ENCODE measurements around the gene FXYD6. TPM values are rescaled to one million over a fixed set of nuclear protein-coding genes. Genes with fewer than 3 reads are reported as not detected.

The FXYD6 gene
- total RNA-seq, 2 donors from 2014 or later: 6.4 to 29.8 TPM

DNA sequence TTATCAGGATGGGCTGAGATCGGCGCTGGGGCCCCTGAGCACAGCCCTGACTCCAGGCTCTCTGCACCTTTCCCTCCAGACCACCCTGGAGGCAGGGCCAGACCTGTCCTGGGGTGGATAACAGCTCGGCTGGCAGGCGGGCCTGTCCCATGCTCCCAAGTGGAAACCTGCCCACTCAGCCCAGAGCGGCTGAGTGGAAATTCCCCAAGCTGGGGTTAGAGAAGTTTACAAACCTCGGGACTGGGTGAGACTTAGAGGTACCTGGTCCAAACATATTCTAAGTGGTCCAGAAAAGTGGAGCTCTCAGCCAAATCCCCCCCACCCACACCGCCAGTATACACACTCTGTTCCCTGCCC is 47.1 kb downstream of the FXYD6 start:
- Histone ChIP-seq H3K27ac (no peak overlapping the region), H3K9me3 (no peaks in the 10 kb centered on the region), H3K27me3 (no peaks in the 10 kb centered on the region), H3K4me1 (no peaks in the 10 kb centered on the region), H3K9ac (ENCODE audit: low read depth in 2 of 2, low read length in 2 of 2) (no peak overlapping the region), H3K4me3 (no peak overlapping the region), H3K36me3 (no peaks in the 10 kb centered on the region)
- DNase-seq: peak; percentile 17
- intact Hi-C loops (cut with DNase I): no loop called here
- TF ChIP-seq, protein P1, sequence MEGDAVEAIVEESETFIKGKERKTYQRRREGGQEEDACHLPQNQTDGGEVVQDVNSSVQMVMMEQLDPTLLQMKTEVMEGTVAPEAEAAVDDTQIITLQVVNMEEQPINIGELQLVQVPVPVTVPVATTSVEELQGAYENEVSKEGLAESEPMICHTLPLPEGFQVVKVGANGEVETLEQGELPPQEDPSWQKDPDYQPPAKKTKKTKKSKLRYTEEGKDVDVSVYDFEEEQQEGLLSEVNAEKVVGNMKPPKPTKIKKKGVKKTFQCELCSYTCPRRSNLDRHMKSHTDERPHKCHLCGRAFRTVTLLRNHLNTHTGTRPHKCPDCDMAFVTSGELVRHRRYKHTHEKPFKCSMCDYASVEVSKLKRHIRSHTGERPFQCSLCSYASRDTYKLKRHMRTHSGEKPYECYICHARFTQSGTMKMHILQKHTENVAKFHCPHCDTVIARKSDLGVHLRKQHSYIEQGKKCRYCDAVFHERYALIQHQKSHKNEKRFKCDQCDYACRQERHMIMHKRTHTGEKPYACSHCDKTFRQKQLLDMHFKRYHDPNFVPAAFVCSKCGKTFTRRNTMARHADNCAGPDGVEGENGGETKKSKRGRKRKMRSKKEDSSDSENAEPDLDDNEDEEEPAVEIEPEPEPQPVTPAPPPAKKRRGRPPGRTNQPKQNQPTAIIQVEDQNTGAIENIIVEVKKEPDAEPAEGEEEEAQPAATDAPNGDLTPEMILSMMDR (IDR thresholded peaks at IDR 0.05): no peak

GRCh38 chr11:117828611-117829368 is 47.7 kb downstream of the FXYD6 start:
- Histone ChIP-seq H3K9me3 (no peaks in the 10 kb centered on the region), H3K27me3 (no peaks in the 10 kb centered on the region), H3K4me1 (no peaks in the 10 kb centered on the region), H3K4me3 (no peak overlapping the region), H3K27ac (peak overlapping the region; percentile 11), H3K9ac (ENCODE audit: low read depth in 2 of 2, low read length in 2 of 2) (no peak overlapping the region), H3K36me3 (no peaks in the 10 kb centered on the region)
- intact Hi-C loops (cut with DNase I): no loop called here
- TF ChIP-seq, protein P1 (IDR thresholded peaks at IDR 0.05): no peak
- peak; percentile 35 for DNase-seq

DNA sequence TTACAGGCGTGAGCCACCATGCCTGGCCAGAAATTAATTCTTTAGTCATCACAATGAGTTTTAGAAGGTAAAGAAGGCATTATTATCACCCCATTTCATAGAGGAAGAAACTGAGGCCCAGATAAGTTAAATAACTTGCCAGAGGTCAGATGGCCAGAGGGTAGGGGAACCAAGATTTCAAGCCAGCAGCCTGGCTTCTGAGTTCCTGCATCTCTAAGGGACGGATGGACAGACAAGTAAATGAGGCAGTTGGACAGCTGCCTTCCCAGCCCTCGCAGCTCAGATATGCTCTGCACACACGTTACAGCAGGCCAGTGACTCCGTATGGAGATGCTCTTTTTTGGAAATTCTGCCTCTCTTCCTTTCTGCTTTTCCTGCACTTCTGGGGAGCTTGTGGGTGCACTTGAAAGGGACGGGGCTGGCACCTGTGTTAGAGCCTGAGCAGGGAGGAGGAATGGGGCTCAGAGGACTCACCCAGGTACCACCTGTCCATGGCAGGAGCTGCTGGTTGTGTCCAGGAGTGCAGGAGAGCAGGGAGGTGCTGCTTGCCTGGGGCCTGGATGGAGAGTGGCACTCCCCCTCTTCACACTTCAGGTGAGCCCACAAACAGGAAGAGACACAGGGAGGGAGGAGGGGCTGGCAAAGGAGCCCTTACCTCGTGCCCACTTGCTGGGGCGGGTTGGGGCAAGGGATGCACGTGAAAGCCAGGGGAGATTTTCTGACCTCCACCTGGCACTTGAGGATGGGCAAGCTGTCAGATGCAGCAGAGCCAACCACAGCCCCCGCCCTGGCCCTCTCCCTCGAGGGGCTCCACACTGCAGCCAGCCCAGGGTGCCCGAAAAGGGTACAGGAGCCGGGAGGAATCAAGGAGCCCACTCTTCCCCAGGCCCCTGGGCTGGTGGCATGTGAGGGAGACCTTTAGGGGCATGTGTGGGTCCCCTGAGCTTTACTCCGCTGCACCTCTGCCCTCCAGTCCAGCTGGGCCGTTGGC is 48.6 kb downstream of the FXYD6 start:
- intact Hi-C loops (cut with DNase I): no loop called here
- peak; percentile 14 for DNase-seq
- H3K4me3 ChIP-seq: no peak overlapping the region

DNA sequence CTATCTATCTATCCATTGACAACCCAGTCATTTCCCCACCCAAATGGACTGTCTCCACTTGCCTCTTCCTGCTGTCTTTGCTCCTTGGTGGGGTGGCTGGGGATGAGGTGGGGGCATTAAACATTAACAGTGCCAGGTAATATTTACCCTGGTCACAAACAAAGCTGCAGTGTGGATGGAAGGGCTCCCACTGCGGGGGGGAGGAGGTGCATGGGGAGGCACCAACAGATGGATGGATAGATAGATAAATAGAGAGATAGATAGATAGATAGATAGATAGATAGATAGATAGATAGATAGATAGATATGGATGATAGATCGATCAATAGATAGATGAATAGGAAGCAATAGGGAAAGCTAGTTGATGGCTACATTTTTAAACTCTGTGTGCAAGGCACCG is 49.6 kb downstream of the FXYD6 start:
- no peaks in the 10 kb centered on the region for H3K4me1 ChIP-seq
- H3K27me3 ChIP-seq: no peaks in the 10 kb centered on the region
- DNase-seq: no peak
- no peaks in the 10 kb centered on the region for H3K9me3 ChIP-seq
- H3K36me3 ChIP-seq: no peaks in the 10 kb centered on the region
- TF ChIP-seq, protein P1 (IDR thresholded peaks at IDR 0.05): no peak
- intact Hi-C loops (cut with DNase I): no loop called here
- H3K27ac ChIP-seq: no peak overlapping the region
- H3K9ac ChIP-seq (ENCODE audit: low read depth in 2 of 2, low read length in 2 of 2): no peak overlapping the region
- H3K4me3 ChIP-seq: no peak overlapping the region

More for the DNA sequence above, 48.6 kb downstream of the FXYD6 start:
- TF ChIP-seq, protein P1 (IDR thresholded peaks at IDR 0.05): no peak
- Histone ChIP-seq H3K36me3 (no peaks in the 10 kb centered on the region), H3K4me1 (no peaks in the 10 kb centered on the region), H3K27me3 (no peaks in the 10 kb centered on the region), H3K9ac (ENCODE audit: low read depth in 2 of 2, low read length in 2 of 2) (no peak overlapping the region), H3K27ac (peak overlapping the region; percentile 11), H3K9me3 (no peaks in the 10 kb centered on the region)

DNA sequence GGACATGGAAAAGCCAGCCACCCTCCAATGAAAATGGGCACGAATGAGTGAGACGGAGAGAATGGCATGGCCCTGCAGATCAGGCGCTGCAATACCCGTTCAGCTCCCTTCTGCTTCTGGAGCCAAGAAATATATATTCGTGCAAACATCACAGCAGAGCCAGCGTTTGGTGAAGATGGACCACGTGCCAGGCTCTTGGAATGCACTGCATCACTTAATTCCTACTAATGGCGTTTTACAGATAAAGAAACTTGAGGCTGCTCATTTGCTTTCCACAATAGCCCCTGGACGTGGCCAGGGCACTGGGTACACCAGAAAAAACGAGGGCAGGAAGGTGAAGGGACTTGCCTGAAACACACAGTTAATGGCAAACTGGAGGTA is 50.3 kb downstream of the FXYD6 start:
- no peak for DNase-seq
- no peaks in the 10 kb centered on the region for H3K4me1 ChIP-seq

More for the DNA sequence above, 50.3 kb downstream of the FXYD6 start:
- no peaks in the 10 kb centered on the region for H3K36me3 ChIP-seq
- H3K9ac ChIP-seq (ENCODE audit: low read depth in 2 of 2, low read length in 2 of 2): no peak overlapping the region
- no peak overlapping the region for H3K27ac ChIP-seq
- no peak overlapping the region for H3K4me3 ChIP-seq
- TF ChIP-seq, protein P1 (IDR thresholded peaks at IDR 0.05): no peak
- no peaks in the 10 kb centered on the region for H3K9me3 ChIP-seq
- intact Hi-C loops (cut with DNase I): no loop called here
- no peaks in the 10 kb centered on the region for H3K27me3 ChIP-seq

Measured in colonic mucosa (tissue), 4 donors.